HG02852 (cell line): ENCODE data around the gene LIN7A.
"Not testable (repeated sequence)": the region's sequence is repeated elsewhere in the genome, so short reads cannot be mapped to it uniquely, and the experiment has no call there.

ENCODE experiments used
- ATAC-seq: cut with Tn5 transposase; IDR thresholded peaks from one replicate; pipeline ENCODE4 v1.9.1; 2021; ENCODE audit warnings: mild to moderate bottlenecking, moderate library complexity; ENCODE audit not compliant: unreplicated experiment

The LIN7A gene

GRCh38 chr12:80924437-80924836 lies 13.3 kb downstream of the LIN7A start:
- no peak for ATAC-seq

GRCh38 chr12:80920006-80920405 lies 17.7 kb downstream of the LIN7A start:
- no peak for ATAC-seq

GRCh38 chr12:80917651-80918050 lies 20.1 kb downstream of the LIN7A start:
- ATAC-seq = no peak

- no peak for ATAC-seq
Observed at GRCh38 chr12:80912901-80913770, 24.6 kb downstream of the LIN7A start.

- ATAC-seq = no peak
Observed at GRCh38 chr12:80909370-80909769, 28.4 kb downstream of the LIN7A start.

GRCh38 chr12:80902711-80903110 lies 35.0 kb downstream of the LIN7A start:
- ATAC-seq = no peak

- no peak for ATAC-seq
Observed at GRCh38 chr12:80901661-80902060, 36.1 kb downstream of the LIN7A start.

GRCh38 chr12:80895240-80895639 lies 42.5 kb downstream of the LIN7A start:
- ATAC-seq = no peak

- ATAC-seq = no peak
Observed at GRCh38 chr12:80894179-80894578, 43.6 kb downstream of the LIN7A start.

- ATAC-seq = peak; percentile 84
Observed at GRCh38 chr12:80892597-80893445, 44.9 kb downstream of the LIN7A start.

GRCh38 chr12:80884651-80885050 lies 53.1 kb downstream of the LIN7A start:
- ATAC-seq = no peak

- ATAC-seq = no peak
Observed at GRCh38 chr12:80881106-80881505, 56.6 kb downstream of the LIN7A start.

GRCh38 chr12:80878452-80878851 lies 59.3 kb downstream of the LIN7A start:
- not testable (repeated sequence) for ATAC-seq

- no peak for ATAC-seq
Observed at GRCh38 chr12:80877721-80878265, 59.9 kb downstream of the LIN7A start.

GRCh38 chr12:80872053-80872452 lies 65.7 kb downstream of the LIN7A start:
- no peak for ATAC-seq

- ATAC-seq = no peak
Observed at GRCh38 chr12:80869264-80869663, 68.5 kb downstream of the LIN7A start.

- no peak for ATAC-seq
Observed at GRCh38 chr12:80868576-80868975, 69.2 kb downstream of the LIN7A start.

- no peak for ATAC-seq
Observed at GRCh38 chr12:80867941-80868340, 69.8 kb downstream of the LIN7A start.

- ATAC-seq = no peak
Observed at GRCh38 chr12:80864046-80864735, 73.5 kb downstream of the LIN7A start.

- no peak for ATAC-seq
Observed at GRCh38 chr12:80862531-80862930, 75.2 kb downstream of the LIN7A start.
